ENCODE measurements around the gene TCF15. TPM values are rescaled to one million over a fixed set of nuclear protein-coding genes. Genes with fewer than 3 reads are reported as not detected.

Gene TCF15
- total and polyA plus RNA-seq, 2 of the 13 experiments (the other 11 are each of a cell fraction or from before 2014, with no cell fraction given) = not detected

- peak; percentile 19; the same call in 1 of the 2 replicates for TF ChIP-seq ZNF232 (CRISPR knock-in tag; IDR thresholded peaks at IDR 0.05; ENCODE audit: borderline replicate concordance)
- no peak for TF ChIP-seq NCOA1 (CRISPR knock-in tag; IDR thresholded peaks at IDR 0.05)
- TF ChIP-seq HMGXB4 (CRISPR knock-in tag; IDR thresholded peaks at IDR 0.05; ENCODE audit: borderline replicate concordance in 1 of 2, low read depth in 1 of 2) = peak; percentile 92 to 99
- TF ChIP-seq ZNF550 (CRISPR knock-in tag; IDR thresholded peaks at IDR 0.05; ENCODE audit: borderline replicate concordance) = no peak
- no peak for TF ChIP-seq CBX5 (CRISPR knock-in tag; IDR thresholded peaks at IDR 0.05; ENCODE audit: borderline replicate concordance)
- TF ChIP-seq NFYC (CRISPR knock-in tag; IDR thresholded peaks at IDR 0.05) = no peak
- no peak for TF ChIP-seq REPIN1 (CRISPR knock-in tag; IDR thresholded peaks at IDR 0.05; ENCODE audit: borderline replicate concordance, low read depth)
- TF ChIP-seq IRF1 (CRISPR knock-in tag; IDR thresholded peaks at IDR 0.05; ENCODE audit: low read depth) = no peak
- TF ChIP-seq, protein P1, sequence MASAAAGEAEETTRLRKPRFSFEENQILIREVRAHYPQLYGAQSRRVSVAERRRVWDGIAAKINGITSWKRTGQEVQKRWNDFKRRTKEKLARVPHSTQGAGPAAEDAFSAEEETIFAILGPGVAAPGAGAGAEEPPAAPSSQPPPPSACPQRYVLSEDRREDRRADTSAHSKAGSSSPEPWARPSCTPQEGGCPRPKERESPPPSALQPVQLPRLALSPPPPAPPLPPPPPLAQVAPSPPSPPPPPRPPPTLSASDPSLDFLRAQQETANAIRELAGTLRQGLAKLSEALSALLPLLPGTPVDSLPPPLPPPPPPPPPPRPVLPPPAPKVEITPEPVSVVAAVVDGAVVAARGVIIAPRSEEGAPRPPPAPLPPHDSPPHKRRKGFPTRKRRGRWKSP (CRISPR knock-in tag; IDR thresholded peaks at IDR 0.05) = peak; percentile 89; the same call in 1 of the 2 replicates
- peak; percentile 99 for TF ChIP-seq UBTF (CRISPR knock-in tag; IDR thresholded peaks at IDR 0.05)
- TF ChIP-seq ZFP41 (CRISPR knock-in tag; IDR thresholded peaks at IDR 0.05; ENCODE audit: borderline replicate concordance) = no peak
- TF ChIP-seq RCOR2 (CRISPR knock-in tag; IDR thresholded peaks at IDR 0.05) = no peak
- TF ChIP-seq ZMYM3 (CRISPR knock-in tag; IDR thresholded peaks at IDR 0.05) = no peak
- peak; percentile 90 for TF ChIP-seq NFE2L2 (IDR thresholded peaks at IDR 0.05; ENCODE audit: low read length)
- TF ChIP-seq, protein P2, sequence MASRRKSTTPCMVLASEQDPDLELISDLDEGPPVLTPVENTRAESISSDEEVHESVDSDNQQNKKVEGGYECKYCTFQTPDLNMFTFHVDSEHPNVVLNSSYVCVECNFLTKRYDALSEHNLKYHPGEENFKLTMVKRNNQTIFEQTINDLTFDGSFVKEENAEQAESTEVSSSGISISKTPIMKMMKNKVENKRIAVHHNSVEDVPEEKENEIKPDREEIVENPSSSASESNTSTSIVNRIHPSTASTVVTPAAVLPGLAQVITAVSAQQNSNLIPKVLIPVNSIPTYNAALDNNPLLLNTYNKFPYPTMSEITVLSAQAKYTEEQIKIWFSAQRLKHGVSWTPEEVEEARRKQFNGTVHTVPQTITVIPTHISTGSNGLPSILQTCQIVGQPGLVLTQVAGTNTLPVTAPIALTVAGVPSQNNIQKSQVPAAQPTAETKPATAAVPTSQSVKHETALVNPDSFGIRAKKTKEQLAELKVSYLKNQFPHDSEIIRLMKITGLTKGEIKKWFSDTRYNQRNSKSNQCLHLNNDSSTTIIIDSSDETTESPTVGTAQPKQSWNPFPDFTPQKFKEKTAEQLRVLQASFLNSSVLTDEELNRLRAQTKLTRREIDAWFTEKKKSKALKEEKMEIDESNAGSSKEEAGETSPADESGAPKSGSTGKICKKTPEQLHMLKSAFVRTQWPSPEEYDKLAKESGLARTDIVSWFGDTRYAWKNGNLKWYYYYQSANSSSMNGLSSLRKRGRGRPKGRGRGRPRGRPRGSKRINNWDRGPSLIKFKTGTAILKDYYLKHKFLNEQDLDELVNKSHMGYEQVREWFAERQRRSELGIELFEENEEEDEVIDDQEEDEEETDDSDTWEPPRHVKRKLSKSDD (CRISPR knock-in tag; IDR thresholded peaks at IDR 0.05; ENCODE audit: low read depth) = peak; percentile 86; the same call in 1 of the 2 replicates
- peak; percentile 70 for TF ChIP-seq ZNF770 (CRISPR knock-in tag; IDR thresholded peaks at IDR 0.05)
Measured at GRCh38 chr20:653110-653589, 43.0 kb upstream of the TCF15 start, which contains the start of gene SRXN1 (continued).

Measured in HepG2 (cell line).